NCI-H187 treated with DMSO at 0.1 percent for 48 hours (cell line): ENCODE results near the gene KCNN1.
"Not testable (repeated sequence)": the region's sequence is repeated elsewhere in the genome, so short reads cannot be mapped to it uniquely, and the experiment has no call there.

ENCODE experiments used
- DNase-seq: peaks from one replicate; lab custom pipeline; 2025; lab: John Stamatoyannopoulos, UW

Gene KCNN1

GRCh38 chr19:17966550-17967256 lies at the start of gene KCNN1:
KCNN1 (plus strand) TSS chr19:17967107; CDS start chr19:17973889, 6,782 bp downstream.
- DNase-seq: no peak

DNA sequence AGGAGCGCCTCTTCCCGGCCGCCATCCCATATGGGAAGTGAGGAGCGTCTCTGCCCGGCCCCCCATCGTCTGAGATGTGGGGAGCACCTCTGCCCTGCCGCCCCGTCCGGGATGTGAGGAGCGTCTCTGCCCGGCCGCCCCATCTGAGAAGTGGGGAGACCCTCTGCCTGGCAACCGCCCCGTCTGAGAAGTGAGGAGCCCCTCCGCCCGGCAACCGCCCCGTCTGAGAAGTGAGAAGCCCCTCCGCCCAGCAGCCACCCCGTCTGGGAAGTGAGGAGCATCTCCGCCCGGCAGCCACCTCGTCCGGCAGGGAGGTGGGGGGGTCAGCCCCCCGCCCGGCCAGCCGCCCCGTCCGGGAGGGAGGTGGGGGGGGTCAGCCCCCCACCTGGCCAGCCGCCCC lies 48.8 kb upstream of the KCNN1 start:
- DNase-seq: not testable (repeated sequence)

GRCh38 chr19:17919122-17919521 lies 47.8 kb upstream of the KCNN1 start:
- not testable (repeated sequence) for DNase-seq

GRCh38 chr19:17920527-17920926 lies 46.4 kb upstream of the KCNN1 start:
- DNase-seq: no peak

DNA sequence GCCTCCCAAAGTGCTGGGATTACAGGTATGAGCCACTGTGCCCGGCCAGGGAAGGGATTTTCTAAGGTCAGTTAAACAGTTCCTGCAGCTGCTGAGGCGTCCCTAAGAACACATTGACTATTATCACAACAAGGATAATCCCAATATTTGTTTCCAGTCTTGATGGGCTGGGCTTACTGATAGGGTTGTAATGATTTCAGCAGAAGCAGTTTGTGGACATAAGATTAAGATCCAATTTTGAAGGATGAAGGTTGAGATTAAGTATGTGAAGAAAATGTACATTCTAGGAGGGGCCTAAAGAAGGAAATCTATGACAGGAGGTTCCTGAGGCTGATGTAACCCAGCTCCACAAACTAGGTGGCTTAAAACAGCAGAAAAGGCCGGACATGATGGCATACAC lies 44.8 kb upstream of the KCNN1 start:
- no peak for DNase-seq

- DNase-seq: no peak
Observed at GRCh38 chr19:17926044-17926443, 40.9 kb upstream of the KCNN1 start.

DNA sequence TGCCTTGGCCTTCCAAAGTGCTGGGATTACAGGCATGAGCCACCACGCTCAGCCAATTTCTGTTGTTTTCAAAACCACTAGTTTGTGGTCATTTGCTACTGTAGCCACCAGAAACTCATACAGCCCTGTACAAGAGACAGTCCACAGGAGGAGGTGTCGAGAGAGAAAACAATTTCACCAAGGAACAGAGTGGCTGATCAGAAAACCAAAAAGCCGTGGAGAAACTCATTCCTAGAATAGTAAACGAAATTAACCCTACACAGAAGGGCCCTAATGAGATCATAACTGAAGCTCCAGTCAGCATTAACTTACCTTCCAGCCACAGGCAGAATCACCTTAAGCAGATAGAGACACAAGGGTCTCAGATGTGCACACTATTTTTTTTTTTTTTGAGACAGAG lies 37.9 kb upstream of the KCNN1 start:
- no peak for DNase-seq

DNA sequence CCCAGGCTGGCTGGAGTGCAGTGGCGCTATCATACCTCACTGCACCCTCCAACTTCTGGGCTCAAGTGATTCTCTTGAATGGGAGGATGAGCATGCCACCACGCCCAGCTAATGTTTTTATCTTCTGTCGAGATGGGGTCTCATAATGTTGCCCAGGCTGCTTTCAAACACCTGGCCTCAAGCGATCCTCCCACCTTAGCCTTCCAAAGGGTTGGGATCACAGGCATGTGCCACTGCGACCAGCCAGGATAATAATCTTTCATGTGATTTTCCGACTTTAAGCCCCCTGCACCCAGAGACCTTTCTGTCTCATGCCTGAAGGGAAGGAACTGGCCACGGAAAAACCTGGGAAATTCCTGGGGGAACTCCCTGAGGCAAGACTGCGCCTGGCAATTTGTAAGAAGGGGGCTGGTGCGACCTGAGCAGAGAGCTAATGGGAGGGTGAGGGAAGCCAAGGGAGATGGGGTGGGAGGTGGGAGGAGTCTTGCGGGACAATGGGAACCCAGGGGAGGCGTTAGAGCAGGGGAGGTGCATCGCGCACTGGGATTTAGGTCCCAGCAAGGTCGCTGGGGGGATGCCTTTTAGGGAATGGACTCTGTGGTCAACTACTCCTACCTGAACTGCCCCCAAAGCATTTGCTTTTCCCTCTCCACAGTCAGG lies 35.2 kb upstream of the KCNN1 start:
- no peak for DNase-seq

DNA sequence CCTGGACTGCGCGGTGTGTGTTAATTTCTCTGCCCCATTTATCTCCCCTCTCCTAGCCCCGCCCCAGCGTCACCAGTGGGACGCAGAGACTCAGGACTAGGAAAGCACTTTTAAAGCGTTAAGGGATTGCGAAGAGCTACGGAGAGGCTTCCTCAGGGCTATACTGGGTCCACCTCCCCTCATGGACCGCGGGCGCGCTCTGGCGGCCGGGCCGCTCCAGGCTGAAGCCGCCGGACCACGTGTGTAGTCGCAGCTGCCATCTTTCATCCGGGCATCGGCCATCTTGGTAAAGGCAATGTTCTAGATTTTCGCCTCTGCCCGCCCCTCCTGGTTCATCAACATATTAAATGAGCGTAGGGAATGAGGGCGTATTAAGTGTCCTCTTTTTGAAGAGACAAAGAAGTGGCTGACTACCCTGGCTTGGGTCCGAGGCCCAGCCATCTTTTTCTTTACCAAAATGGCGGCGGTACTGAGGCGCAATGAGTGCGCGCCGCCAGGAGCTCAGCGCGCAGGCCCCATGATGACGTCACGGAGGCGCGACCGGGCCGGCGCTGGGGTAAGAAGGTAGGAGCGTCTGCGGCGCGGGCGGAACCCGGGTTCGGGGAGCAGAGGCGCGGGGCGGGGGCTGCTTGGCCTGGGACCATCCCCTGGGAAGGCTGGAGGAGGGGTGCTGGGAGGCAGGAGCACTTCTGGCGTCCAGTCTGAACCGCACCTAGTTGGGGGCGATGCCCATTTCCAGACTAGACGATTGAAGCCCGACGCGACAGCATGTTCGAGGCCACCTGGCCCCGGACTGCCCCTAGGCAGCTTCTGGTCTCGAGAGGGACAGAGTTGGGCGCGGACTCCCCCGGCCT lies 34.2 kb upstream of the KCNN1 start, which contains the start of gene CCDC124:
CCDC124 (plus strand) TSS at position 531 of the 854 bp plus-strand sequence. CDS start 3,406 bp downstream, outside the sequence.
- no peak for DNase-seq

DNA sequence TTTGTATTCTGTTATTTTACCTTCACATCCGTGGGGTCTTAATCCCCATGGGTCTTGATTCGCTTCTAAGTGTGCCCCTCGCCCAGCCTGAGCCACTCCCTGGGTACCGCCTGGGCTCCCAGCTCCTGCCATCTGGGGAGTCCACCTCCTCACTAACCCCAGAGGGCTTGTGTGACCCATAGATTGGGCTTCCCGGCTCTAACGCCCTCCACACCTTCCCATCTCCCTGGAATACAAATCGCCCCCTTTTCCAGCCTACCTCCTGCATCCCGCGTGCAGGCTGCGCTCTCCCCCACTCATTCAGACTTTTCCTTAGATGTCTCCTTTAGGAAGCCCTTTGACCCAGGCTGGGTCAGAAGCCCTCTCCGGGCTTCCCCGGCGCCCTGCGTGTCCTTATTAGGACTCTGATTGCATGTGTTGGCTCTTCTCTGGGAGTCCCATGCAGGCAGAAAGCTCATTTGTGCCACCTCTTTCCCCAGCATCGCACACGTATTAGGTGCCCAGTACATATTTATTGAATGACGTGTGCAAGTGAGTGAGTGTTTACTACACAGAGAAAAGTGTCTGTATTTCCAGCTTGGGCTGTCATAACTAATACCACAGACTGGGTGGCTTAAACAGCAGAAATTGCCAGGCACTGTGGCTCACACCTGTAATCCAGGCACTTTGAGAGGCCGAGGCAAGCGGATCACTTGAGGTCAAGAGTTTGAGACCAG lies 33.3 kb upstream of the KCNN1 start:
- no peak for DNase-seq

- no peak for DNase-seq
Observed at GRCh38 chr19:17936379-17936778, 30.5 kb upstream of the KCNN1 start.

DNA sequence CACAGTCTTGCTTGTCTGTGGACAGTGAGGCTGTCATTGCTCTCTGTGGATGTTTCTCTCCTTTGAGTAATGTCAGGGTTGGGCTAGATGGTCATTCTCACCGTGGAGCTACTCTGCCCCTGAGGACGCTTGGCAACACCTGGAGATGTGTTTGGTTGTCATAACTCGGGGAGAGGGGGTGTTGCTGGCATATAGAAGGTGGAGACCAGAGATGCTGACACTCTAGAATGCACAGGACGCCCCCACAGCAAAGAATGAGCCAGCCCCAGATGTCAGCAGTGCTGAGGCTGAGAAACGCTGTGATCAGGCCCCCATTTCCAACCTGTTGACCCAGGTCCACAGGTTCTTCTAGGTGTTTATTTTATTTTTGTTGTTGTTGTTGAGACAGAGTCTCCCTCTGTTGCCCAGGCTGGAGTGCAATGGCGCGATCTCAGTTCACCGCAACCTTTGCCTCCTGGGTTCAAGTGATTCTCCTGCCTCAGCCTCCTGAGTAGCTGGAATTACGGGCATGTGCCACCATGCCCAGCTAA lies 29.5 kb upstream of the KCNN1 start:
- no peak for DNase-seq

DNA sequence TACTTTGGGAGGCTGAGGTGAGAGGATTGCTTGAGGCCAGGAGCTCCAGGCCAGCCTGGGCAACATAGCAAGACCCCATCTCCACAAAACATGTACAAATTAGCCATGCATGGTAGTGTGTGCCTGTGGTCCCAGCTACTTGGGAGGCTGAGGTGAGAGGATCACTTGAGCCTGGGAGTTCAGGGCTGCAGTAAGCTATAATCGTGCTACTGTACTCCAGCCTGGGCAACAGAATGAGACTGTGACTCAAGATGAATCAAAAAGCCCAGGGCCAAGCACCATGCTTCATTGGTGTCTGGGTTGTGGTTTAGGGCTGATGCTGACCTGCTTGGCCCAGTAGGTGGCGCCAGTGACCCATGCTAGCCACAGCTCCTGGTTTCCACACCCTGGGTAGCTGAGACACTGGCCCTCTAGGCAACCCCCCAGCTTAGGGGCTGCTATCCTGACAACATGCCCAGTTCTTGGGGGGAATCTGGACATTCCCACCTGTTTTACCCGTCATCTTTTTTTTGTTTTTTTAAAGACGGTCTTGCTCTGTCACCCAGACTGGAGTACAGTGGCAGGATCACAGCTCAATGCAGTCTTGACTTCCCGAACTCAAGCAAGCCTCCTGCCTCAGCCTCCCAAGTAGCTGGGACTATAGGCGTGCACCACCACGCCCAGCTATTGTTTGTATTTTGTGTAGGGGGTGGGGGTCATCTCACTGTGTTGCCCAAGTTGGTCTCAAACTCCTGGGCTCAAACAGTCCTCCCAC lies 28.6 kb upstream of the KCNN1 start:
- no peak for DNase-seq

DNA sequence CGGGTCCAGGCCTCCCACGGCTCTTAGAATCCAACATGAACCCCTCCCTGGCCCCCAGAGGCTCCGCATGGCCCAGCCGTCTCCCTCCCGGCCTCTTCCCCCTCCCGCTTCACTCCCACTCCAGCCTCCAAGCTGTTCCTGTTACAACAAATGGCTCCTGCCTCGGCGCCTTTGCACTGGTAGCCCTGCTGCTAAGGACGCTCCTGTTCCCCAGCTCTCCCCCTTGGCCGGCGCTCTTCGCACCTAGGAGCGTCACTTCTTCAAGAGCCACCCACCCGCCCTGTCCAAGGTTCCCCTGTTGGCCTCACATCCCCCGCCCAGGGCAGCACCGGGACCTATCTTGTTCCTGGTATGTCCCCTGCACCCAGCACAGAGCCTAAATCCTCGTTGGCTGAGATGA lies 24.7 kb upstream of the KCNN1 start:
- no peak for DNase-seq

DNA sequence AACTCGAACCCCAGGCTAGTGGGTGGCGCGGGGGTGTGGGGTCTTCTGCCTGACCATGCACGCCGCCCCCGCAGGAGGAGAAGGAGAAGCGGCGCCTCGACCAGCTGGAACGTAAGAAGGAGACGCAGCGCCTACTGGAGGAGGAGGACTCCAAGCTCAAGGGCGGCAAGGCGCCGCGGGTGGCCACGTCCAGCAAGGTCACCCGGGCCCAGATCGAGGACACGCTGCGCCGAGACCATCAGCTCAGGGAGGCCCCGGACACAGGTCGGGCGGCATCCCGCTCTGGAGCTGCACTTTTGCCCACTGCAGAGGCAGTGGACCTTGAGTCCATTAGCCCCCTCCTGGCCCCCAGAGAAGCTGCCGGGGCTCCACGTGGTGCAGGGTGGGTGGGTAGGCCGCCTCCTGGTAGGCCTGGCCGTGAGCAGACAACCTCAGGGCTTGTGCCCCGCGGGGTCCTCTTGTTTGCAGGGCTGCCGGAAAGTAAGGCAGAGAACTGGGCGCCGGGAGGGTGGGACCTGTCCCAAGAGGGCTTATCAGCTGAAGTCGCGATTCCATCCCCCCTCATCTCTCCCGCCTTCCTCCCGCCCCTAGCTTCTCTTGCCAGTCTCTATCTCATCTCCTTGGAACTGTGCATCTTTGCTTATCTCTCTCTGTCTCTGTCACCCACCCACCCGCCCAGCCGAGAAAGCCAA lies 24.2 kb upstream of the KCNN1 start:
- no peak for DNase-seq

DNA sequence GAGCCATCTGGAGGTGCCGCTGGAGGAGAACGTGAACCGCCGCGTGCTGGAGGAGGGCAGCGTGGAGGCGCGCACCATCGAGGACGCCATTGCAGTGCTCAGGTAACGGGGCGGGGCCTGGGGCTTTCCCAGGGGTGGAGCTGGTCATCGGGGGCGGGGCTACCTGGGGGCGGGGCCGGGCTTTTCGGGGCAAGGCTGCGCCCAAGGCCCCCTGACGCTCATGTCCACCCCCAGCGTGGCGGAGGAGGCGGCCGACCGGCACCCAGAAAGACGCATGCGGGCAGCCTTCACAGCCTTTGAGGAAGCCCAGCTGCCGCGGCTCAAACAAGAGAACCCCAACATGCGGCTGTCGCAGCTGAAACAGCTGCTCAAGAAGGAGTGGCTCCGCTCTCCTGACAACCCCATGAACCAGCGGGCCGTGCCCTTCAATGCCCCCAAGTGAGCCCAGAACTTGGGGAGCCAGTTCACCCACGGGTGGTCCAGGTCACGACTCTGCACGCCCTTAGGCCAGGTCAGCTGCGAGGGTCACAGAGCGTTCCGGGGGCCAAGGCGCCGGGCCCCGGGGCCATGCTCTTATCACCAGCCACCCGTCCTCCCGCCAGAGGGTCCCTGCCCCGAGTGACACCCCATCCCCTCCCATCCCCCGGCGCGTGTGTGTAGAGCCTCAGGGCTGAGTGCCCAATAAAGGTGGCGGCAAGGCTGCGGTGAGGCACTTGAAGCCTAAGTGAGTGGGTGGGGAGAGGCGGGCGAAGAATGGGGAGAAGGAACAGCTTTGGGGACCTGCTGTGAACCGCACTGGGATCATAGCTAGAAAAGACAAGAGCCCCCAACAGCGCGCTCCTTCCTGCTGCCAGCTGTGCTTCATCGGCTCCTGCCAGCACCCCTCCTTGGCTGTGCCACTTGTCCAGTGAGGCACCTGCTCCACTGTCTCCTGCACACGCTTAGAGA lies 23.4 kb upstream of the KCNN1 start:
- DNase-seq: no peak

DNA sequence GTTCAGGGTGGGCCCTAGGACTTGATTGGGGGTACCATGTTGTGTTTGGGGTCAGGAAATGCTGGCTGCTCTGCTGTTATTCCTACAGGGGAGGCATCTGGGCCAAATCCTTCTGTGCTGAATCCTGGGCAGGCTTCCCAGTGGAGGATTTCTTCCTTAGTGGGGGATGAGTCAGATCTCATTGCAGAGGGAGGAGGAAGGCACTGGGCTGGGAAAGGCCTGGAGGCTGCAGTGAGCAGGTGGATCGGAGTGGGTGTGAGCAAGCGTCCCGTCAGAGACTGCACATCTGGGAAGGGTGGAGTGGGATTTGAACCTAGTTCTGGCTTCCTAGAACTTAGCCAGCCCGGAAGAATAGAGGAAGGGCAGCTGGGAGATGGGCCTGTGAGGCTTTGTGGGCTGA lies 22.6 kb upstream of the KCNN1 start:
- no peak for DNase-seq

DNA sequence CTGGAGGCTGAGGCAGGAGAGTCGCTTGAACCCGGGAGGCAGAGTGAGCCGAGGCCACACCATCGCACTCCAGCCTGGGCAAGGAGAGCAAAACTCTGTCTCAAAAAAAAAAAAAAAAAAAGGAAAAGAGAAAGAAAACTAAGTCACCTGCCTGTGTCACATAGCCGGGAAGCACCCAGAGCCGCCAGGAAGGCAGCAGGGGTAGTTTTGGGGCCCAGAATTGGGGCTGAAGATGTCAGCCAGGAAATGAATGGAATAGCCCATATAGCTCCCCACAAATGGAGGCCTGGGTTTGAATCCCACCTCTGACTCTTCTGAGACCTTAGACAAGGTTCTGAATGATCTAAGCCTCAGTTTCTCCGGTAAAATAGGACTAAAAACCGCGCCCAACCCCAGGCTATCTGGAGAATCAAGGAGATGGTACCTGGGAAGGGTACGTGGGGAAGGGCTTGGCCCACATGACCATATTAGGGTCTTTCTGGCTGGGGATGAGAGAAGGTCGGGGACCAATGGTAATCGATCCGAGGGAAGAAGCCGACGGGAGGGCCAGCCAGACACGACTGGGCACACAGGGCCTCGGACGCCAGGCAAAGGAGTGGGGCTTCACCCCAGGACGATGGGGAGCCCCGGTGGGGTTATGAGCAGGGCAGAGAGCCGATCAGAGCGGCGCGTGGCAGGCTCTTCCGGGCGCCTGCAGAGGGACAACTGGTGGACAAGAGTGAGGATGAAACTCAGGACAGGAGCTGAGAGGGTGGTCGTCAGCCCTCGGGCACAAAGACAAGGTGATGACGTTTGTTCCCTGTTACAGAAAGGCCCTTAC lies 19.7 kb upstream of the KCNN1 start:
- no peak for DNase-seq
